Measurements from ENCODE around the gene TTC7B. TPM values are rescaled to one million over a fixed set of nuclear protein-coding genes. Genes with fewer than 3 reads are reported as not detected.

The TTC7B gene
- total and polyA plus RNA-seq, 2 donors (not counting 3 experiments of a cell fraction or from before 2014, with no cell fraction given), result 46.8 to 76.5 TPM

DNA sequence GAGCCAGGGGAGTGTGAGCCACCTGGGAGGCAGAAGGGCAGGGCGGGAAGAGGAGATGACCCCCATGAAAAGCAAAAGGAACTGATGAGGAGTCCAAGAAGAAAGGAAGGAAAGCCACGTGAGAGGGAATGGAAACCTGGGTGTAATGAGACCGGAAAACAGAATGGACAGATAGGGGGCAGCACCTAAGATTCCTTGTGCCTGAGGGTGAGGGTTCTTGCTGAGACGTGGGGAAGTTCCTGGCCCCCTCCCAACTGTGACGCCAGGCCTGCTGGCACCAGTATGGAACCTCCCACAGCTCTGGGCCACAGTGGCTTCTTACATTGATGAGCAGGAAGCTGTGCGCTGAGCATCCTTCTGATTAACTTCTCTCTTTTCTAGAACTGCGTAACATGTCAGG lies 30.8 kb downstream of the TTC7B start:
- DNase-seq (ENCODE audit: low read depth, low spot score), result peak; percentile 37
- FAIRE-seq, result peak; percentile 72
- Histone ChIP-seq H3K27ac (ENCODE audit: insufficient read depth, low read depth, low read length) (no peak overlapping the region), H3K27me3 (ENCODE audit: control insufficient read depth in 2 of 2, insufficient read depth in 2 of 2, low read length in 2 of 2) (no peaks in the 10 kb centered on the region), H4K20me1 (replicated peaks; ENCODE audit: control insufficient read depth, extremely low read depth, insufficient read depth, low read length) (no peaks in the 10 kb centered on the region), H3K4me1 (ENCODE audit: control insufficient read depth, extremely low read depth, insufficient read depth, low read length) (no peaks in the 10 kb centered on the region), H2AFZ (ENCODE audit: low read depth, low read length) (no peak overlapping the region), H3K4me3 (replicated peaks in 1 of 3; ENCODE audit: insufficient read depth in 1 of 3, low read depth in 1 of 3, low read length in 3 of 3) (no peak overlapping the region), H3K9me3 (replicated peaks; ENCODE audit: control insufficient read depth, insufficient read depth, low read length) (no peaks in the 10 kb centered on the region), H3K36me3 (ENCODE audit: control insufficient read depth in 2 of 2, extremely low read depth in 1 of 2, insufficient read depth in 2 of 2, low read length in 2 of 2) (peaks cover 0 to 5% of the 10 kb centered on the region in 2 experiments), H3K79me2 (ENCODE audit: control insufficient read depth, insufficient read depth, low read length) (peaks cover 11% of the 10 kb centered on the region), H3K9ac (replicated peaks; ENCODE audit: extremely low read depth, insufficient read depth, low read length) (no peak overlapping the region), H3K4me2 (ENCODE audit: insufficient read depth, low read length) (no peak overlapping the region), H3K9me1 (replicated peaks; ENCODE audit: control insufficient read depth, extremely low read depth, insufficient read depth, low read length) (no peaks in the 10 kb centered on the region)
- TF ChIP-seq JUN (IDR thresholded peaks at IDR 0.05; ENCODE audit: borderline replicate concordance, insufficient read depth, insufficient read length, low read depth), result no peak
- TF ChIP-seq, protein P1, sequence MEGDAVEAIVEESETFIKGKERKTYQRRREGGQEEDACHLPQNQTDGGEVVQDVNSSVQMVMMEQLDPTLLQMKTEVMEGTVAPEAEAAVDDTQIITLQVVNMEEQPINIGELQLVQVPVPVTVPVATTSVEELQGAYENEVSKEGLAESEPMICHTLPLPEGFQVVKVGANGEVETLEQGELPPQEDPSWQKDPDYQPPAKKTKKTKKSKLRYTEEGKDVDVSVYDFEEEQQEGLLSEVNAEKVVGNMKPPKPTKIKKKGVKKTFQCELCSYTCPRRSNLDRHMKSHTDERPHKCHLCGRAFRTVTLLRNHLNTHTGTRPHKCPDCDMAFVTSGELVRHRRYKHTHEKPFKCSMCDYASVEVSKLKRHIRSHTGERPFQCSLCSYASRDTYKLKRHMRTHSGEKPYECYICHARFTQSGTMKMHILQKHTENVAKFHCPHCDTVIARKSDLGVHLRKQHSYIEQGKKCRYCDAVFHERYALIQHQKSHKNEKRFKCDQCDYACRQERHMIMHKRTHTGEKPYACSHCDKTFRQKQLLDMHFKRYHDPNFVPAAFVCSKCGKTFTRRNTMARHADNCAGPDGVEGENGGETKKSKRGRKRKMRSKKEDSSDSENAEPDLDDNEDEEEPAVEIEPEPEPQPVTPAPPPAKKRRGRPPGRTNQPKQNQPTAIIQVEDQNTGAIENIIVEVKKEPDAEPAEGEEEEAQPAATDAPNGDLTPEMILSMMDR (IDR thresholded peaks at IDR 0.05; ENCODE audit: extremely low read depth in 1 of 2, insufficient read depth in 1 of 2, low read depth in 1 of 2, low read length in 2 of 2), result peak; percentile 21 to 34
- dilution Hi-C loops (cut with MboI; ENCODE audit: extremely low pct_ligation_motif_present, low sequenced_read_pairs) (no loop called here), intact Hi-C loops (cut with micrococcal nuclease) (loop anchor here (1.0 kb wide), 1 partner anchor 10 kb away; no protein-coding TSS in a partner anchor)
- ChIA-PET CTCF (interaction anchor here (1.2 to 4.1 kb wide), 8 partner anchors 10 to 115 kb away, joined by 3 to 21 read pairs (median 4); partner anchors contain the start of gene TTC7B), POLR2A (no interaction called here)
- BruUV-seq (replicated peaks), result no TSS peak

DNA sequence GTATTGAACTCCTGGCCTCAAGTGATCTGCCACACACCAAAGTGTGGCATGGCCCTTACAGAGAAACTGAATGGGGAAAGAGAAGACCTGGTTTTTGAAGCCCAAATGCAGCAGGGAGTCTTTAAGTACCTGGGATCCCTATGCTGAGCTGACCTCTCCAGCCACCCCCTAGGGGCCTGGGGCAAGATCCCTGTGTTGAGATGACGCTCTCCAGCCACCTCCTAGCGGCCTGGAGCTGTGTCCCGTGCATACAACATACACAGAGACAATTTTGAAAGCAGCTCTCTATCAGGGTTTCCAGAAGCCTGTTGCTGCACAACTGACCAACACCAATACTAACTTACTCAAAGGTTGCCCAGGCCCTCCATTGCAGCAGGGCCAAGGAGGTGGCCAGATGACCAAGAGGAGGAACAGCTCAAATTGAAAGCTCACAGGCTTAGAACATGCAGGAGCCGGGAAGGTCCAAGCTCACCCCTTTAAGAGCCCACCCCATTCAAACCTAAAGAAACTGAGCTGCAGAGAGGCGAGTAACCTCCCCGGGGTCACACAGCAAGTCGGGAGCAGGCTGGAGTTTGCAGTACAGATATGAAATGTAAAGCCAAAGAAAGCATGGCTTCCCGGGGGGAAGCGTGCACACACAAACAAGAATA lies 31.5 kb downstream of the TTC7B start:
- Histone ChIP-seq H3K36me3 (ENCODE audit: control insufficient read depth in 2 of 2, extremely low read depth in 1 of 2, insufficient read depth in 2 of 2, low read length in 2 of 2) (peaks cover 0 to 6% of the 10 kb centered on the region in 2 experiments), H2AFZ (ENCODE audit: low read depth, low read length) (no peak overlapping the region), H3K9ac (replicated peaks; ENCODE audit: extremely low read depth, insufficient read depth, low read length) (no peak overlapping the region), H3K4me3 (replicated peaks in 1 of 3; ENCODE audit: insufficient read depth in 1 of 3, low read depth in 1 of 3, low read length in 3 of 3) (no peak overlapping the region), H3K4me1 (ENCODE audit: control insufficient read depth, extremely low read depth, insufficient read depth, low read length) (no peaks in the 10 kb centered on the region), H4K20me1 (replicated peaks; ENCODE audit: control insufficient read depth, extremely low read depth, insufficient read depth, low read length) (no peaks in the 10 kb centered on the region), H3K27me3 (ENCODE audit: control insufficient read depth in 2 of 2, insufficient read depth in 2 of 2, low read length in 2 of 2) (no peaks in the 10 kb centered on the region), H3K9me3 (replicated peaks; ENCODE audit: control insufficient read depth, insufficient read depth, low read length) (no peaks in the 10 kb centered on the region), H3K9me1 (replicated peaks; ENCODE audit: control insufficient read depth, extremely low read depth, insufficient read depth, low read length) (no peaks in the 10 kb centered on the region), H3K4me2 (ENCODE audit: insufficient read depth, low read length) (no peak overlapping the region), H3K79me2 (ENCODE audit: control insufficient read depth, insufficient read depth, low read length) (peaks cover 8% of the 10 kb centered on the region), H3K27ac (ENCODE audit: insufficient read depth, low read depth, low read length) (no peak overlapping the region)
- no peak for FAIRE-seq
- dilution Hi-C loops (cut with MboI; ENCODE audit: extremely low pct_ligation_motif_present, low sequenced_read_pairs), result no loop called here
- intact Hi-C loops (cut with micrococcal nuclease), result loop anchor here (1.0 kb wide), 1 partner anchor 11 kb away; no protein-coding TSS in a partner anchor
- BruUV-seq (replicated peaks), result no TSS peak
- ChIA-PET CTCF (interaction anchor here (0.7 to 4.1 kb wide), 10 partner anchors 8 to 388 kb away, joined by 3 to 21 read pairs (median 4); partner anchors contain the start of gene TTC7B), POLR2A (no interaction called here)
- no peak for DNase-seq (ENCODE audit: low read depth, low spot score)
- no peak for TF ChIP-seq JUN (IDR thresholded peaks at IDR 0.05; ENCODE audit: borderline replicate concordance, insufficient read depth, insufficient read length, low read depth)
- TF ChIP-seq, protein P1 (IDR thresholded peaks at IDR 0.05; ENCODE audit: extremely low read depth in 1 of 2, insufficient read depth in 1 of 2, low read depth in 1 of 2, low read length in 2 of 2), result no peak
- TF ChIP-seq POLR2A (IDR thresholded peaks at IDR 0.05; ENCODE audit: low read depth, low read length), result no peak
- no peak for TF ChIP-seq POLR2AphosphoS5 (IDR thresholded peaks at IDR 0.05; ENCODE audit: insufficient read depth, low read depth, low read length)
- no peak for TF ChIP-seq MYC (IDR thresholded peaks at IDR 0.05; ENCODE audit: low read depth, low read length)
- TF ChIP-seq GATA2 (IDR thresholded peaks at IDR 0.05; ENCODE audit: insufficient read depth, insufficient read length, low read depth, low read length), result no peak
- TF ChIP-seq EZH2 (IDR thresholded peaks at IDR 0.05; ENCODE audit: borderline replicate concordance, low read depth, low read length, severe bottlenecking), result no peak
- TF ChIP-seq, protein P2, sequence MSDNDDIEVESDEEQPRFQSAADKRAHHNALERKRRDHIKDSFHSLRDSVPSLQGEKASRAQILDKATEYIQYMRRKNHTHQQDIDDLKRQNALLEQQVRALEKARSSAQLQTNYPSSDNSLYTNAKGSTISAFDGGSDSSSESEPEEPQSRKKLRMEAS (IDR thresholded peaks at IDR 0.05; ENCODE audit: insufficient read depth, insufficient read length), result no peak

Data from endothelial cell of umbilical vein (primary cell).